ENCODE results near the gene FNDC3A.

The FNDC3A gene

GRCh38 chr13:49030213-49030612, 54.5 kb downstream of the FNDC3A start:
- DNase-seq (ENCODE audit: low spot score): no peak
- no peak overlapping the region for H3K4me3 ChIP-seq
- H3K27ac ChIP-seq: no peak overlapping the region
- no peak for TF ChIP-seq CTCF (IDR thresholded peaks at IDR 0.05)

GRCh38 chr13:49040872-49041271, 65.2 kb downstream of the FNDC3A start:
- DNase-seq (ENCODE audit: low spot score): no peak

GRCh38 chr13:49042476-49042875, 66.8 kb downstream of the FNDC3A start:
- TF ChIP-seq CTCF (IDR thresholded peaks at IDR 0.05): no peak
- H3K27ac ChIP-seq: no peak overlapping the region
- DNase-seq (ENCODE audit: low spot score): no peak
- no peak overlapping the region for H3K4me3 ChIP-seq

More at GRCh38 chr13:49040872-49041271, 65.2 kb downstream of the FNDC3A start:
- Histone ChIP-seq H3K4me3 (no peak overlapping the region), H3K27ac (no peak overlapping the region)
- TF ChIP-seq CTCF (IDR thresholded peaks at IDR 0.05): no peak

- H3K27ac ChIP-seq: no peak overlapping the region
- DNase-seq (ENCODE audit: low spot score): no peak
- H3K4me3 ChIP-seq: no peak overlapping the region
- no peak for TF ChIP-seq CTCF (IDR thresholded peaks at IDR 0.05)
Observed at GRCh38 chr13:49044008-49044407, 68.3 kb downstream of the FNDC3A start.

- Histone ChIP-seq H3K4me3 (no peak overlapping the region), H3K27ac (no peak overlapping the region)
- no peak for TF ChIP-seq CTCF (IDR thresholded peaks at IDR 0.05)
- no peak for DNase-seq (ENCODE audit: low spot score)
Observed at GRCh38 chr13:49044836-49045235, 69.1 kb downstream of the FNDC3A start.

GRCh38 chr13:49046002-49046401, 70.3 kb downstream of the FNDC3A start:
- no peak for DNase-seq (ENCODE audit: low spot score)
- TF ChIP-seq CTCF (IDR thresholded peaks at IDR 0.05): no peak
- Histone ChIP-seq H3K4me3 (no peak overlapping the region), H3K27ac (no peak overlapping the region)

GRCh38 chr13:49046519-49046918, 70.8 kb downstream of the FNDC3A start:
- Histone ChIP-seq H3K27ac (no peak overlapping the region), H3K4me3 (no peak overlapping the region)
- no peak for DNase-seq (ENCODE audit: low spot score)
- no peak for TF ChIP-seq CTCF (IDR thresholded peaks at IDR 0.05)

Measured in coronary artery (tissue), 2 donors.